GM12891 (cell line): ENCODE results near the gene FGF14.

Experiments
- POLR2AphosphoS5 ChIP-seq: IDR thresholded peaks from 2 replicates; pipeline ENCODE4 v1.6.1; 2011; ENCODE audit warnings: low read depth, low read length, control low read depth
- SPI1 ChIP-seq: IDR thresholded peaks from 2 replicates; pipeline ENCODE4 v1.6.1; 2011; ENCODE audit warnings: low read depth, low read length, control low read depth

DNA sequence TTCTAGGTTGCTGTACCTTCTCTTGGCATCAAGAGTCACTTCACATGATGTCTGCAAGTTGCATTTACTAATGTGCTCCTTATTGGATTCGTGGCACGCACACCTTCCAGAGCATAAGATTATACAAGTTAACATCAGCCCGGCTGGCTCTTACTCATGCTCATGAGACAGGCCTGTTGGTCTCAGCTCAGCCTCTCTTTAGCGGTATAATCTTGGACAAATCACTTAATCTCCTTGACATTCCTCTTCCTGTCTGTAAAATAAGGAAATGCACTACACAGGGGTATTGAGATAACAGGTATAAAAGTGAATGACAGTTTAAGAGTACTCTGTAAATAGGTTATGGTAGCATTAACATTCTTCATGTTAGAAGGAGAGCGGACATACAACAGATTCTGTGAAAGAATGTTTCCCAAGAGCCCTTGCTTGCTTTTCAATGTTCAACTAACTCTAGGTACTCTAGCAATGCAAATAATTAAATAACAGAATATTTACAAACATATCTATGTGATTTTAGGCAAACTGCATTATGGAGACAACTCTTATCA lies 181.1 kb downstream of the FGF14 start:
- TF ChIP-seq SPI1: no peak
- TF ChIP-seq POLR2AphosphoS5: no peak
